GM18511 (cell line): ENCODE measurements around the gene ATP23.

ENCODE experiments used
- ATAC-seq: cut with Tn5 transposase; IDR thresholded peaks from one replicate; pipeline ENCODE4 v1.9.1; 2021; ENCODE audit warnings: mild to moderate bottlenecking, moderate library complexity; ENCODE audit not compliant: unreplicated experiment

Gene ATP23

DNA sequence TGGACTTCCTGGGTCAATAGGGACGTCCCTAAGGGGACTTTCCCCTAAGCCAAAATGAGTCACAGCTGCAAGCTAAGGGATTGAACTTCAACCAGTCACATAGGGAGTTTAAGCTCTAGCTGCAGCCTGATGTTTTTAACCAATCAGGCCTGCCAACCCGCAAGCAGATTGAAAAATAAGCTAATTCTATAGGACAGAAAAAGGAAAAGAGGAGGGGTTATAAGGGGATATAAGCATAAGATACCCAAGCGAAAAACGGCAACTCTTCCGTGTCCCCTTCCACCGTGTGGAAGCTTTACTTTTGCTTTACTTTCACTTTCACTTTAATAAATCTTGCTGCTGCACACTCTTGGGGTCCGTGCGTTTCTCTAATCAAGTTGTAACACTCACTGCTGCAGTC lies 24.4 kb downstream of the ATP23 start:
- no peak for ATAC-seq

DNA sequence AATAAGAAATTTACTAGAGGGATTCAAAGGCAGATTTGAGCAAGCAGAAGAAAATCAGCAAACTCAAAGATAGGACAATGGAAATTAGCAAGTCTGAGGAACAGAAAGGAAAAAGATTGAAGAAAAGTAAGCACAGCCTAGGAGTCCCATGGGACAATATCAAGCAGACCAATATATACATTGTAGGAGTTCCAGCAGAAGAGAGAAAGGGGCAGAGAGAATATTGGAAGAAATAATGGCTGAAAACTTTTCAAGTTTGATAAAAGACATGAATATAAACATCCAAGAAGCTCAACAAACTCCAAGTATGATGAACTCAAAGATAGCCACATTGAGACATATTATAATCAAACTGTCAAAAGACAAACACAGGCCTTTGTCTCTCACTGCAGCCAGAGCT lies 25.2 kb downstream of the ATP23 start:
- ATAC-seq: no peak

DNA sequence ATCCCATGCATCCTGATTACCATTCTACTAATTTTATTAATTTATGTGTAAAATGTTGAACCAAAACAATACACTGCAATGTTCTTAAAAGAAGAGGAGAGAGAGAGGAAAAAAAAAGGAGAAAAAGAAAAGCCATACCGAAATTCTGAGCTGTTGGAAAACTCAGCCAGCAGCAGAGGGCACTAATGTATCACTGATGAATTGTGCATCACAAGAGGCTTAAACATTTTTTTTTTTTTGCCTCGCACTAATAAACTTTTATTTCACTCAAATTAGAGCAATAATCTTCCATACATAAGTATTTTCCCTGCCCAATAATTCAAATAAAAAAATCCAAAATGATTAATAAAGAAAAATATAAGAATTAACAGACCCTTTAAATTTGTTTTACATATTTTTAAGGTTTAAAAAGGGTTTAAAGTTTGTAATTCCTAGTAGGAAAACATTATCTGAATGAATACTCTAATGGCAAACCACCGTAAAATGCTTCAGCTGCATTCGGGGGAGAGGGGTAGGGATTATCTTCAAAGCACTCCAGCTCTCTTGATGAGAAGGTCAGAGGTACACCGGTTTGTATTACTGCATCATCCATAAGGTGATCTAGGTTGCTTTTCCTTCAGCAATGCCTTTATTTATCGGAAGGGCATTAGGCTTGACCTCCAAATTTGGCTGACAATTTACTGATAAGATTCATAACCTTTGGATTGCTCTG lies 41.9 kb downstream of the ATP23 start:
- ATAC-seq: no peak

DNA sequence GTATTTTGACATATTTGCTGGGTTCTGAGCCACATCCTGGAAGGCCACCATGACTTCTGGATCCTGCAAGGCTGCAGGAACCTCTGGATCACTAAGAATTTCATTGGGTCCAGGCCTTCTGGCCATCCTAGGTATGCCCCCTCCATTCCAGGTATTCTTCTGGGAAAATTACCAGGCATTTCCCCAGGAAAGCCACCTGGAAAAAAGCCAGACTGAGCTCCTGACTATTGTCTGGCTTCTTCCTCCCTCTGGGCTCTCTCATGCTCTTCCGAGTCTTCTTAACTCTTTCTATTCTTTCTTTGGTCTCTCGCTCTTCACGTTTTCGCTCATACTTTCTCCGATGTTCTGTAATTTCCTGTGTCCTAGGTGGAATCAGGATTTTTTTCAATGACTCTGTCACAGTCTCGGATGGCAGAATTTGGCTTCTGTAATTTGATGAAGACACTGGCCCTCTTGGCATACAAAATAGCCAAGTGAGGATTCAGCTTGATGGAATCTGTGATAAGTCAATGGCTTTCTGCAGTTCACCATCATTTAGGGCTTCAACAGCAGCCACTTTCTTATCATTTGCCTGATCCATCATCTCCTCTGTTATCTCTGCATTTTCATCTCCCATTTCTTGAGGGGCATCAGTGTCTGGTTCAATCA lies 42.6 kb downstream of the ATP23 start:
- ATAC-seq: no peak

DNA sequence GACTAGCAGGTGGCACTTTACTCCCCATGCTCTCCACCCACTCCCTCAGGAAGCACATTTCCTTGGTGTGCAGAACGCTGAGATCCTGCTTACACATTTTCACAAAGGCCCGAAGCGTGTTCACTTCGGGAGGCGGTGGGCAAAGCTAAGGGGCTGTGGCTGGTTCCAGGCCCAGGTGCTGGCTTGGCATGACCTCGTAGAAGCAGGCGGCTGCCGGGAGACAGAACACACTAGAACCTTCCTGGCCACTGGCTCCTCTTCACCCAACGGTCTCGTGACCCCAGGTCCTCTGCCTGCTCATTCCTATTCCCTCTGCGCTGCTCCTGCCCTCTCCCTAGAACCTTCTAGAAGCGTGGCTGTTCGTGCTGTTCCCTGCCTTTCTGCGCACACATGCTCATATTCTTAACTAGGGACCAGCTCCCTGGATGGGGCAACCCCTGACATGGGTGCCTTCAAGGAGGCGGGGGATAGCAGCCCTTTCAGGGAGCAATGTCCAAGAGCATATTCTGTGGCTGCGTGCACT lies 43.3 kb downstream of the ATP23 start:
- ATAC-seq: no peak

DNA sequence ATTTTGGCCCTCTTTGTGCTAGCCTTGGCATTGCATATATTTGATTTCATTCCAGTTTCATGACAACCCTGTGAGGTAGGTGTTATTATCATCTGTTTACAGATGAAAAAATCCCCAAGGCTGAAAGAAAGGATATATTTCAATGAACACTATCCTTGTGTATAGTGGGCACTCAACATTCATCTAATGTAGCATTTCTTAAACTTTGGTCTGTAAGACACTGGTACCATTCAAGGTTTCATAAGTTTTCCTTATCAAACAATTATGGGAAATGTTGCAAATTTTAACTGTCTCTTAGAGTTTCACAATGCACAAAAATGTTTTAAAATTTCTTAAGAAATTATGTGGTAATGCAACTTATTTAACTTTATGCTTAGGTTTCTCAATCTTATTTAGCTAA lies 44.3 kb downstream of the ATP23 start:
- no peak for ATAC-seq

DNA sequence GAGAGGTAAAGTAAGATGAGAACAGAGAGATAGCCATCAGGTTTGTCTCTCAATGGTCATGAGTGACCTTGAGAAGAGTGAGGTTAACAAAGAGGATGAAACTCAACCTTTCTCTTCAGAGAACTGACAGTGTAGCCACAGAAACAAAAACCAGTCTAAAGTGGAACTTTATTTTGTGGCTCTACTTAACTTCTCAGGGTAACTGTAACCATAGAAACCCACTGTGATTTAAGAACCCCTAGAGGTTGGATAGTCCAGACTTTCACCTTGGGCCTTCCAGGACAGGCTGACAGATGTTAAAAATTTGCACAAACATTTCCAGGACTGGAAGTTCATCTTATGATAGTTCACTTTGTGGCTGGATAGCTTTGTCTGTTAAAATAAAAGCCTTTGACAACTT lies 48.5 kb downstream of the ATP23 start:
- ATAC-seq: no peak

DNA sequence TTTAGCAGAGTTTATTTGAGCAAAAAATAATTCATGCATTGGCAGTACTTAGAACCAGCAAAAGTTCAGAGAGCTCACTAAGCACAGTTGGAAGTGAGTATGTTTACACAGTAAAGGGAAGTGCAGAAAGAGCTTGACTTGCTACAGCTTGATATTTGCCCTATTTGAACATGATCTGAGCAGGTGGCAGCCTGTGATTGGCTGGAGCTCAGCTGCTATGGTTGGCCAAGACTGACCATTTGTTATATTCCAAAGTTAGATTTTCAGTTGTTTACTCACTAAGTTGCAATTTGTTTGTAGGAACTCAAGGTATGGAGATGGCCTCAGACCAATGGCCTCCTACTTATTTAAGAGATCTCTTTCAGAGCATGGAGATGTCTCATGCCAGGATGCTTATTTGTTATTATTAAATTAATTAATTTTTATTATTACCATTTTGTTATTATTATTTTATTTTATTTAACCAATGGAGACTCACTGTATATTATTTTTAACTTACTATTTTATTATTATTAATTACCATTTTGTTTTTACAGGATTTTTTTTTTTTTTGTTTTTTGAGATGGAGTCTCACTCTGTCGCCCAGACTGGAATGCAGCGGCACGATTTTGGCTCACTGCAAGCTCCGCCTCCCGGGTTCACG lies 49.0 kb downstream of the ATP23 start:
- ATAC-seq: no peak

DNA sequence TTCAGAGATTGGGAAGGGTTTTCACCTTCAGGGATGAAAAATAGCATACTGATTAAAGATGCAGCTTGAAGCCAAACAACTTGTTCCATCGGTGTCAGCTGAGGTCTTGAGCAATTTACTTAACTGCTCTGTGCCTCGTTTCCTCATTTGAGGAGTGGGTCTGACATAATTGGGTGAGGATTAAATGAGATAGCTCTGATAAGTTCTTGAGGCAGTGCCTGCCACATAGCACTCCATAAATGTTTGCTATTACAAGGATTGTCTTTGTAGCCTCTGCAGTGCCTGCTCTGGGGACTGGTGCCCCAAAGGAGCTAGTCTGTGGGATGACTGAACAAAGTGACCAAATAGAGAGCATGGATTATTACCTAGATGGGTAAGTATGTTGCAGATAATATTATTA lies 50.6 kb downstream of the ATP23 start:
- no peak for ATAC-seq

DNA sequence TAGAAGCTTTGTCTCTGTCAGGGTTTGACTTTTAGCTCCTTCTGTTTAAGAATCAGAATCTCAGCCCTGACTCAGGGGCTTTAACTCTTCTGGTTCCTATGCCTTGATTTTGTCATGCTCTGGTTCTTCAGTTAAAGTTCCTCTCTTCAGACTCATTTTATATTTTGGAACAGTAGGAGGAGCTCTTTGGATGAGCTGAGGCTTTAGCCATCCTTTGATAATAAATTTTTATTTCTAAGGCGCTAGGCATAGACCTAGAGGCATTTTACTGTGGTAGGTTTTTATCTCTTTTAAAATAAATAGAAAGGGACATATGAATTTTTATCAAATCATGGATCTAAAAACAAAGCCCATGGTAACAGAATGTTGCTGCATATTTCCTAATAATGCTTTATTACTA lies 51.7 kb downstream of the ATP23 start:
- no peak for ATAC-seq

DNA sequence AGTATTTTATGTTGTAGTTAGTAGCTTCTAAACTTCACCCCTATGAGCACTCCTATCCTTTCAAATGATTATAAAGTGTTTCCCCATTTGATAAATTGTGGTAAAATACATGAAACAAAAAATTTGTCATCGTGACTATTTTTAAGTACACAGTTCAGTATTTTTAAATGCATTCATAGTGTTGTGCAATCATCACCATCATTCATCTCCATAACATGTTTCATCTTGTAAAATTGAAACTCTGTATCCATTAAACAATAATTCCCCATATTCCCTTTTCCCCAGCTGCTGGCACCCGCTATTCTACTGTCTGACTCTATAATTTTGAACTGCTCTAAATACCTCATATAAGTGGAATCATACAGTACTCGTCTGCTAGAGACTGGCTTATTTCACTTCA lies 52.5 kb downstream of the ATP23 start:
- no peak for ATAC-seq

DNA sequence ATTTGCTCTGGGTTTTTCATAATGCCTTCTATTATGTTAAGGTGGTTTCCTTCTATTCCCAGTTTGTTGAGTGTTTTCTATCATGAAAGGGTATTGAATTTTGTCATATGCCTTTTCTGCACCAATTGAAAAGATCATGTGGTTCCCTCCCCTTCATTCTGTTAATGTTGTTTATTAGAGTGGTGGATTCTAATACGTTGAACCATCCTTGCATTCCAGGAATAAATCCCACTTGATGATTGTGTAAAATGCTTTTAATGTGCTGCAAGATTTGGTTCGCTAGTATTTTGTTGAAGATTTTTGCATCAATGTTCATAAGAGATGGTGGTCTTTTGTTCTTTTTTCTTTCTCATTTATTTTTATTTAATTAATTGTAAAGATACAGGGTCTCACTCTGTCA lies 55.2 kb downstream of the ATP23 start:
- ATAC-seq: no peak

DNA sequence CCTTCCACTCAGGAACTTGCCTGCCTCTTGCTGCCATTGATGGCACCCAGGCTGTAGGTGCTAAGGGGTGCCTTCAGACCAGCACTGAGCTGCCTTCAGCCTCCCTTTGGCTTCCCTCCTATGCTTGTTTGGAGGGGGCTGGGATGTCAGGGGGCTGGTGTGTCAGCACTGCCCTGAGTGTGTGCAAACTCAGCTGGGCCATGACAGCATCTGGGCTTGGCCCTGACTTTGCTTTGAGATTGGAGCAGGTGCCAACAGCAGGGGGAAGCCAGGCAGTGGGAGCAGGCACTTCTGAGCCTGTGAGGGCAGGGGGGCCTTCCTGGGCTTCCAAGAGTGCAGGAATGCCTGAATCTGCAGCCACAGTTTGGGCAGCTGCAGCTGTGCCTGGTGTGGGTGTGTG lies 56.9 kb downstream of the ATP23 start:
- no peak for ATAC-seq

DNA sequence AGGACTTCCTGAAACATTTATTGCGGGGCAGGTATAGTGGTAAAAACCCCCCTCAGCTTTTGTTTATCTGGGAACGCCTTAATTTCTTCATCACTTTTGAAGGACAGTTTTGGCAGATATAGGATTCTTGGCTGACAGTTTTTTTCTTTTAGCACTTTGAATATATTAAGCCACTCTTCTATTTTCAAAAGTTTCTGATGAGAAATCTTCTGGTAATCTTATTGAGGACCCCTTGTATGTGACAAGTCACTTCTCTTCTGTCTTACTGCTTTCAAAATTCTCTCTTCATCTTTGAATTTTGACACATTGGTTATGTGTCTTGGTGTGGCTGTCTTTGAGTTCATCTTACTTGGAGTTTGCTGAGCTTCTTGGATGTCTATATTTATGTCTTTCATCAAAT lies 59.1 kb downstream of the ATP23 start:
- no peak for ATAC-seq

DNA sequence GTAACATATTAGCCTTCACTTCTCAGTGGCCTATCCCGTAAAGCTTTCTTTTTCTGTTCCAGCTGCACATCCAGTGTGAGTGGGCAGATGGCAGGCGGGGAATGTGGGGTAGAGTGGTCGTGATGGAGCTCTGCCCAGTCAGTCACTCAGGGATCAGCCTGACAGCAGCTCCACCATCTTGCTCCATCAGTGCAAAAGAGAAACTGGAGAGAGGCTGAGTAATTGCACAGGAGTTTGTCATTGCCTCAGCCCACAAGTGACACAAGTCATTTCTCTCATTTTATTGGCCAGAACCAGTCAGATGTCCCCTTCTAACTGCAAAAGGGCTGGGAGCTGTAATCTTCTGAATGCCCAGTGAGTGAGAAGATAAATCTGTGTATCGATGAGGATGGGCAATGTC lies 66.5 kb downstream of the ATP23 start:
- no peak for ATAC-seq

DNA sequence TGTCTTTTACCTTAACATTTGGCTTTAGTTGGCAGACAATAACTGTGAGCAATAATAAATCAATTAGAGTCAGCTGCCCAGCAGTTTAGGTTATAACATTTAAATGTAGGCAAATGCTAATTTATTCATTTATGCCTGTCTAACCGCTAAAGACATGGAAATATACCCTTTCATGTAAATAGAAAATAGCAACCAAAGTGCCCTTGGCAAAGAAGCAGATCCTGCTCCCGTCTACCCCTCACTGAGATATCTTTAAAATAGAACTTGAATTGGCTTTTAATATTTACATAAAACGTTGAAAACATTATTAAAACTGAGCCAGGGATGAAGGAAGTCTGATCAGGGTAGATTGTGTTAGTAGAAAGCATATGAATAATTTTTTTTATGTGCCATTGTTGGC lies 67.3 kb downstream of the ATP23 start:
- ATAC-seq: no peak
